HEK293T (cell line): ENCODE results near the gene PHB1.
"Not testable (repeated sequence)": the region's sequence is repeated elsewhere in the genome, so short reads cannot be mapped to it uniquely, and the experiment has no call there.

Experiments used
- CTCF ChIA-PET: fragments of 350-600 bp; formaldehyde crosslinking; extraction: SDS; loops from one replicate; lab custom pipeline; 2021; ENCODE audit warnings: antibody characterized with exemption, inconsistent platforms; lab: Yijun Ruan, JAX
- POLR2A ChIA-PET: fragments of 350-600 bp; formaldehyde crosslinking; extraction: SDS; loops from one replicate; lab custom pipeline; 2020; ENCODE audit warnings: antibody characterized with exemption, inconsistent platforms; lab: Yijun Ruan, JAX
- DNase-seq: peaks from one replicate; pipeline ENCODE4 v3.0.0; 2012; ENCODE audit warnings: mixed read lengths; ENCODE audit errors: extremely low spot score
- ARNT ChIP-seq: fragments of 450-650 bp; IDR thresholded peaks from 2 replicates; pipeline ENCODE4 v1.6.1; 2017; ENCODE audit warnings: mild to moderate bottlenecking
- BHLHE40 ChIP-seq: fragments of 450-650 bp; IDR thresholded peaks from 2 replicates; pipeline ENCODE4 v1.6.1; 2016; ENCODE audit warnings: mild to moderate bottlenecking, moderate library complexity, borderline replicate concordance
- CTBP1 ChIP-seq: fragments of 450-650 bp; IDR thresholded peaks from 2 replicates; pipeline ENCODE4 v1.6.1; 2016; ENCODE audit warnings: borderline replicate concordance
- ELF4 ChIP-seq: fragments of 450-650 bp; IDR thresholded peaks from 2 replicates; pipeline ENCODE4 v1.6.1; 2017; ENCODE audit warnings: antibody characterized with exemption
- FOXA1 ChIP-seq: fragments of 450-650 bp; IDR thresholded peaks from 2 replicates; pipeline ENCODE4 v1.6.1; 2016; ENCODE audit warnings: mild to moderate bottlenecking
- FOXK2 ChIP-seq: fragments of 450-650 bp; IDR thresholded peaks from 2 replicates; pipeline ENCODE4 v1.6.1; 2016; ENCODE audit warnings: mild to moderate bottlenecking
- FOXM1 ChIP-seq: fragments of 450-650 bp; IDR thresholded peaks from 2 replicates; pipeline ENCODE4 v1.6.1; 2017; ENCODE audit warnings: mild to moderate bottlenecking, borderline replicate concordance
- HDGF ChIP-seq: fragments of 450-650 bp; IDR thresholded peaks from 2 replicates; pipeline ENCODE4 v1.6.1; 2017; ENCODE audit warnings: antibody characterized with exemption, borderline replicate concordance
- L3MBTL2 ChIP-seq: fragments of 450-650 bp; conservative IDR thresholded peaks from 2 replicates; pipeline ENCODE4 v1.6.1; 2016; ENCODE audit warnings: mild to moderate bottlenecking
- LEF1 ChIP-seq: fragments of 450-650 bp; IDR thresholded peaks from 2 replicates; pipeline ENCODE4 v1.6.1; 2017; ENCODE audit warnings: mild to moderate bottlenecking, borderline replicate concordance
- NFRKB ChIP-seq: fragments of 450-650 bp; IDR thresholded peaks from 2 replicates; pipeline ENCODE4 v1.6.1; 2016; ENCODE audit warnings: mild to moderate bottlenecking, moderate library complexity
- SP1 ChIP-seq: fragments of 450-650 bp; IDR thresholded peaks from 2 replicates; pipeline ENCODE4 v1.6.1; 2017
- SUZ12 ChIP-seq: fragments of 450-650 bp; IDR thresholded peaks from 2 replicates; pipeline ENCODE4 v1.6.1; 2016; ENCODE audit warnings: mild to moderate bottlenecking
- TARDBP ChIP-seq: fragments of 450-650 bp; IDR thresholded peaks from 2 replicates; pipeline ENCODE4 v1.6.1; 2016
- ZNF384 ChIP-seq: fragments of 450-650 bp; IDR thresholded peaks from 2 replicates; pipeline ENCODE4 v1.6.1; 2016
- TF ChIP-seq, protein P1 (sequence below): fragments of 450-650 bp; IDR thresholded peaks from 2 replicates; pipeline ENCODE4 v1.6.1; 2016

Gene PHB1

DNA sequence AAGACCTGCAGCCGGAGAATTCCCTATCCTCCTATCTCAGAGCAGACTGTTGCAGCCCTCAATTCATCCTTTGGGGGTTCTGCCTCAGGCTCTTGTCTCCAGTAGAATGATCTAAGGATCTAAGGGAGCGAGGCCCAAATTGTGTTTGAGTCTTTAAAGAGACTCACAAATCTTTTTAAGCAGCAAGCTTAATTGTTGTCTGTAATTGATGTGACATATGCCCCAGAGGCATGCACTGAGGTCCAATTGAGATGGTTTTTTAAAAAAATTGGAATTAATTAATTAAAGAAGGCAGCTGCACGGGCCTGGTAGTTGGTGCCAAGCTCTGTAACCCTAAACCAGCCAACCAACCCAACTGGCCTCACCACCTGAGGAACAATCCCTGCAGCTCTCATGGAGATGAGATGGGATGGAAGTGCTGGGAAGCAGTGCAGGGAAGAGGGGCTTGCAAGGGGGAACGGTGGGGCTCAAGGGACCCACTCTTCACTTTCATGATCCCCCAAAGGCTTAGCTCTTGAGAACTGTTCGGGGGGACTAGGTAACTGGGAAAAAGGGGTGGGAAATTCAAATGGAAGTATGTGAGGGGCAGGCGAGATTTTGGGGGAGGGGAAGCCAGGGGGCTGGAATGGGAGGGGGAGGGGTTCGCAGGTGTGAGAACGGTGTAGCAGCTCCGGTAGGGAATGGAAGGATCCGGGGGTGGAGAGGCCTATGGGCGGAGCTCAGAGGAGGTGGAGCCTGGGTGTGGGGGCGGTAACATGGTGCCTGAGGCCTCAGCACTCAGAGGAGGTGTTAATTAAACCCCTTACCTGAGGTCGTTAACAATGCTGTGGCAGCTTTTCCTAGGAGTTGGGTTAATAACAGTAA, 43.5 kb downstream of the PHB1 start:
- ChIA-PET POLR2A (no interaction called here), CTCF (interaction anchor here (0.5 to 1.5 kb wide), 5 partner anchors 12 to 478 kb away, joined by 3 to 5 read pairs (median 3); partner anchors contain the start of gene ATP5MC1)
- TF ChIP-seq, protein P1, sequence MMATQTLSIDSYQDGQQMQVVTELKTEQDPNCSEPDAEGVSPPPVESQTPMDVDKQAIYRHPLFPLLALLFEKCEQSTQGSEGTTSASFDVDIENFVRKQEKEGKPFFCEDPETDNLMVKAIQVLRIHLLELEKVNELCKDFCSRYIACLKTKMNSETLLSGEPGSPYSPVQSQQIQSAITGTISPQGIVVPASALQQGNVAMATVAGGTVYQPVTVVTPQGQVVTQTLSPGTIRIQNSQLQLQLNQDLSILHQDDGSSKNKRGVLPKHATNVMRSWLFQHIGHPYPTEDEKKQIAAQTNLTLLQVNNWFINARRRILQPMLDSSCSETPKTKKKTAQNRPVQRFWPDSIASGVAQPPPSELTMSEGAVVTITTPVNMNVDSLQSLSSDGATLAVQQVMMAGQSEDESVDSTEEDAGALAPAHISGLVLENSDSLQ, result no peak
- TF ChIP-seq L3MBTL2, result no peak
- no peak for TF ChIP-seq SUZ12
- no peak for TF ChIP-seq SP1
- TF ChIP-seq ELF4, result no peak
- no peak for TF ChIP-seq NFRKB
- TF ChIP-seq FOXK2, result no peak
- TF ChIP-seq LEF1, result no peak
- no peak for TF ChIP-seq TARDBP
- TF ChIP-seq FOXM1, result no peak
- TF ChIP-seq HDGF, result no peak
- no peak for TF ChIP-seq ZNF384
- TF ChIP-seq FOXA1, result no peak
- TF ChIP-seq ARNT, result no peak
- no peak for TF ChIP-seq BHLHE40
- no peak for TF ChIP-seq CTBP1
- DNase-seq, result no peak

DNA sequence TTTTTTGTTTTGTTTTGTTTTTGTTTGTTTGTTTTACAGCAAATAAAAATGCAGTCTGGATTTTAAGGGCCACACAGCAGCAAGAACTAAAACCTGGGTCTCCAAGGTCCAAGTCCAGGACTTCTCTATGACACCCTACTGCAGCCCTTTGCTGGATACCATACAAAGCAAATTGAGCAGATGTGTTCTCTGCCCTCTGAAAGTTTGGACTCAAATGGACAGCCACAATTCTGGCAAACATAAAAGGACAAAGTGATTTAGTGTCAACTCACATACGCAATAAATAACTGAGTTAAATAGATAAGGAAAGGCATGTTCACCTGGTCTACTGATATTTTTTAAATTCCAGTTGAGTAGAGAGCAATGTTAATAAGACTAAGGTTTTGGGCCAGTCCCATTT, 44.9 kb downstream of the PHB1 start:
- no peak for DNase-seq
- ChIA-PET CTCF (interaction anchor here (1.7 kb wide), 1 partner anchor 17 kb away, joined by 6 read pairs; no protein-coding TSS in a partner anchor), POLR2A (interaction anchor here (0.7 kb wide), 1 partner anchor 11 kb away, joined by 3 read pairs; no protein-coding TSS in a partner anchor)
- TF ChIP-seq ELF4, result no peak
- no peak for TF ChIP-seq ZNF384
- TF ChIP-seq FOXM1, result no peak
- TF ChIP-seq HDGF, result no peak
- no peak for TF ChIP-seq LEF1
- no peak for TF ChIP-seq FOXK2

DNA sequence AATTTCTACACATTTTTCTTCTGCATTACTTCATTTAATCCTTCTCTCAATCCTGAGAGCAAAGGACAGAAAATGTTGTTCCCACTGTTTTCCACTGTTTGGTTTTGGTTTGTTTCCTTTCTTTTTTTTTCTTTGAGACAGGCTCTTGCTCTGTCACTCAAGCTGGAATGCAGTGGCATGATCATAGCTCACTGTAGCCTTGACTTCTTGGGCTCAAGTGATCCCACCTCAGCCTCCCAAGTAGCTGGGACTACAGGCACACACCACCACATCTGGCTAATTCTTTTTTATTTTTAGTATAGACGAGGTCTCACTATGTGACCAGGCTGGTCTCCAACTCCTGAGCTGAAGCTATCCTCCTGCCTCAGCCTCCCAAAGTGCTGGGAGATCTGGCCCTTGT, 45.6 kb downstream of the PHB1 start:
- no peak for DNase-seq
- ChIA-PET CTCF (interaction anchor here (1.0 to 1.8 kb wide), 12 partner anchors 9 to 78 kb away, joined by 3 to 17 read pairs (median 5); no protein-coding TSS in a partner anchor), POLR2A (interaction anchor here (0.7 to 1.6 kb wide), 2 partner anchors 12 to 45 kb away, joined by 3 to 6 read pairs; partner anchors contain the start of gene PHB1)
- TF ChIP-seq NFRKB (no peak), FOXM1 (no peak), HDGF (no peak)
- TF ChIP-seq, protein P1, result peak; percentile 44; the same call in 1 of the 2 replicates

DNA sequence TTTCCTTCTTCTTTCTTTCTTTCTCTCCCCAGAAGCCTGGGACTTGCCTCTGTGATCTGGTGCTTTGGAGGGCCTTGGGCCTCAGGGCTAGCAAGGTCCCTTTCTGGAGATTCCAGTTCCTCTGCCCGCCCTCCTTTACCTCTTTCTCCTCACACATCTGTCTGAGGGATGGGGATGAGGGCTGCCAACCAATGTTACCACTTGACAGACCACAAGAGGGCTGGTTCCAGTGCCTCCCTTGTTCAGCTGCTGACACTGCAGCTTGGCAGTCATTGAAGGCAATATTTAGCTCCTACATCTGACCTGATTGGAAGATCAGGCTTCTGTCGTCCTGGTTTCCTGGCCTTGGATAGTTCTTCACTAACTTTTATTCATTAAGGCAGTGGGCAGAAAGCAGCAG, 49.0 kb downstream of the PHB1 start:
- no peak for DNase-seq
- POLR2A ChIA-PET, result no interaction called here
- TF ChIP-seq L3MBTL2 (no peak), ZNF384 (no peak), ELF4 (no peak), HDGF (no peak), SP1 (no peak)
- TF ChIP-seq, protein P1, result no peak
- CTCF ChIA-PET, result interaction anchor here (0.6 to 2.0 kb wide), 5 partner anchors 24 to 272 kb away, joined by 3 to 13 read pairs (median 6); no protein-coding TSS in a partner anchor

DNA sequence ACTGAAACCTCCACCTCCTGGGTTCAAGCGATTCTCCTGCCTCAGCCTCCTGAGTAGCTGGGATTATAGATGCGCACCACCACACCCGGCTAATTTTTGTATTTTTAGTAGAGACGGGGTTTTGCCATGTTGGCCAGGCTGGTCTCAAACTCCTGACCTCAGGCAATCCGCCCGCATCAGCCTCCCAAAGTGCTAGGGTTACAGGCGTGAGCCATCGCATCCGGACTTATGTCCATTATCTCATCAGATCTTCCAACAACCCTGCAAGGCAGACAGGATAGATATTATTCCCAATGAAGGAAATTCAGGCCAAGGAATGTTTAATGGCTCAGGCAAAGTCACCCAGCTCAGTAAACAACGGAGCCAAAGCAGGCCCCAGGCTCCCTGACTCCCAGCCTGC, 49.6 kb downstream of the PHB1 start:
- CTCF ChIA-PET, result interaction anchor here (0.7 to 1.0 kb wide), 2 partner anchors 16 to 31 kb away, joined by 3 to 13 read pairs; no protein-coding TSS in a partner anchor
- DNase-seq, POLR2A ChIA-PET: not testable (repeated sequence)

DNA sequence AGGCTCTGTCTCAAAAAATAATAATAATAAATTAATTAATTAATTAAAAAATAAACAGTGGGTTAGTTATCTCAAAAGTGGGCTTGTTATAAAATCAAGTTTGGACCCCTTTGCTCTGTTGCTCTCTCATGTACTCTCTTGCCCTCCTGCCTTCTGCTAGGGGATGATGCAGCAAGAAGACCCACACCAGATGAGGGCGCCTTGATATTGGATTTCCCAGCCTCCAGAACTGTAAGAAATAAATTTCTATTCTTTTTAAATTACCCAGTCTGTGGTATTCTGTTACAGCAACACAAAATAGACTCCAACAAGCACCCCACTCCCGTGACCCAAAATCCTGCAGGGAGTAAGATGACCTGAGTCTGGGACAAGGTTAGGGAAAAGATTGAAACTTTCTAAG, 50.6 kb downstream of the PHB1 start:
- CTCF ChIA-PET, result no interaction called here
- no peak for DNase-seq
- POLR2A ChIA-PET, result no interaction called here
- TF ChIP-seq CTBP1 (no peak), SUZ12 (no peak), NFRKB (no peak), FOXM1 (no peak), SP1 (no peak), FOXK2 (no peak)

DNA sequence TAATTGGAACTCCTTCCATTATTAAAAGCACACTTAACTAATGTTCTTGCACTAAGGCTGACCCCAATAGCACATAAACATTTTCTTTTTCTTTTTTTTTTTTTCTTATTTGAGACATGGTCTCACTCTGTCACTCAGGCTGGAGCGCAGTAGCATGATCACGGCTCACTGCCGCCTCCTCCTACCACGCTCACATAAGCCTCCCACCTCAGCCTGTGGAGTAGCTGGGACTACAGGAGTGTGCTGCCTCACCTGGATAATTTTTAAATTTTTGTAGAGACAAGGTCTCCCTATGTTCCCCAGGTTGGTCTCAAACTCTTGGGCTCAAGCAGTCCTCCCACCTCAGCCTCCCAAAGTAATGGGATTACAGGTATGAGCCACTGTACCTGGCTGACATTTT, 51.4 kb downstream of the PHB1 start:
- TF ChIP-seq TARDBP, result no peak
- TF ChIP-seq CTBP1, result no peak
- CTCF ChIA-PET, result interaction anchor here (1.1 kb wide), 1 partner anchor 13 kb away, joined by 3 read pairs; no protein-coding TSS in a partner anchor
- DNase-seq, result no peak
- POLR2A ChIA-PET, result interaction anchor here (0.9 to 1.2 kb wide), 3 partner anchors 24 to 52 kb away, joined by 3 to 4 read pairs (median 3); partner anchors contain the start of gene PHB1
